ENCODE measurements around the gene STK11. TPM values are rescaled to one million over a fixed set of nuclear protein-coding genes. Genes with fewer than 3 reads are reported as not detected.

Gene STK11
- total and polyA plus RNA-seq, 2 experiments from 2014 or later = 4.6 to 64.1 TPM

- H3K27ac ChIP-seq = peak overlapping the region; percentile 97; the same call in 1 of the 2 replicates
- no peak overlapping the region for H2AFZ ChIP-seq
- H3K9me3 ChIP-seq (ENCODE audit: low read depth) = no peaks in the 10 kb centered on the region
- H3K9me2 ChIP-seq (ENCODE audit: insufficient read depth) = no peaks in the 10 kb centered on the region
- 38 to 41% methylated on average over 33 to 35 of the region's 35 CpGs for WGBS, 2 experiments (ENCODE audit: low coverage in 1 of 2, low lambda C conversion rate in 2 of 2, missing lambda C conversion rate in 2 of 2)
- peaks cover 17% of the 10 kb centered on the region; the same call in 1 of the 2 replicates for H3K36me3 ChIP-seq (ENCODE audit: low read depth)
- peak overlapping the region; percentile 76 for H3K4me3 ChIP-seq
- H3K4me1 ChIP-seq (ENCODE audit: insufficient read depth) = peaks cover 42% of the 10 kb centered on the region
- peaks cover 44% of the 10 kb centered on the region for H3K79me2 ChIP-seq (ENCODE audit: insufficient read depth)
- peak; percentile 52 for DNase-seq
- H3K4me2 ChIP-seq (ENCODE audit: unreplicated experiment) = peak overlapping the region; percentile 87
- no peaks in the 10 kb centered on the region for H4K20me1 ChIP-seq (ENCODE audit: insufficient read depth)
- H3K27me3 ChIP-seq (replicated peaks; ENCODE audit: insufficient read depth) = no peaks in the 10 kb centered on the region
- no peak for TF ChIP-seq EZH2phosphoT487 (IDR thresholded peaks at IDR 0.05; ENCODE audit: insufficient read depth, low read depth)
- TF ChIP-seq EZH2 (IDR thresholded peaks at IDR 0.05; ENCODE audit: insufficient read depth, poor library complexity, severe bottlenecking) = no peak
- in situ Hi-C loops (cut with MboI) = no loop called here
- H3K9ac ChIP-seq = peak overlapping the region; percentile 90
- H3F3A ChIP-seq (ENCODE audit: insufficient read depth) = peaks cover 27% of the 10 kb centered on the region
These were observed 62.1 kb downstream of the STK11 start for GRCh38 chr19:1267477-1268225.

GRCh38 chr19:1268226-1269064 is 62.9 kb downstream of the STK11 start:
- DNase-seq = no peak
- Histone ChIP-seq H4K20me1 (ENCODE audit: insufficient read depth) (no peaks in the 10 kb centered on the region), H3K27ac (peak overlapping the region; percentile 73), H3K4me1 (ENCODE audit: insufficient read depth) (peaks cover 40% of the 10 kb centered on the region), H3K9me3 (ENCODE audit: low read depth) (no peaks in the 10 kb centered on the region), H3K36me3 (ENCODE audit: low read depth) (peaks cover 25% of the 10 kb centered on the region; the same call in 1 of the 2 replicates), H3K4me2 (ENCODE audit: unreplicated experiment) (peak overlapping the region; percentile 18), H3K4me3 (no peak overlapping the region), H2AFZ (no peak overlapping the region), H3K27me3 (replicated peaks; ENCODE audit: insufficient read depth) (no peaks in the 10 kb centered on the region), H3F3A (ENCODE audit: insufficient read depth) (peaks cover 32% of the 10 kb centered on the region), H3K9me2 (ENCODE audit: insufficient read depth) (no peaks in the 10 kb centered on the region), H3K79me2 (ENCODE audit: insufficient read depth) (peaks cover 51% of the 10 kb centered on the region), H3K9ac (peak overlapping the region; percentile 63)
- no peak for TF ChIP-seq EZH2phosphoT487 (IDR thresholded peaks at IDR 0.05; ENCODE audit: insufficient read depth, low read depth)
- TF ChIP-seq EZH2 (IDR thresholded peaks at IDR 0.05; ENCODE audit: insufficient read depth, poor library complexity, severe bottlenecking) = no peak
- in situ Hi-C loops (cut with MboI) = no loop called here
- 49 to 51% methylated on average over 31 to 40 of the region's 40 CpGs for WGBS, 2 experiments (ENCODE audit: low coverage in 1 of 2, low lambda C conversion rate in 2 of 2, missing lambda C conversion rate in 2 of 2)

GRCh38 chr19:1269065-1269477 is 63.5 kb downstream of the STK11 start, which contains the start of gene CIRBP:
Gene CIRBP (plus strand): TSS chr19:1269332. CDS start chr19:1270934, 1,602 bp downstream.
- 0 to 1% methylated on average over 35 to 37 of the region's 50 CpGs for WGBS, 2 experiments (ENCODE audit: low coverage in 1 of 2, low lambda C conversion rate in 2 of 2, missing lambda C conversion rate in 2 of 2)
- Histone ChIP-seq H2AFZ (no peak within 1 kb of the TSS), H3K79me2 (ENCODE audit: insufficient read depth) (peaks cover 58% of the 10 kb centered on the region), H3K36me3 (ENCODE audit: low read depth) (peaks cover 31% of the 10 kb centered on the region; the same call in 1 of the 2 replicates), H3K27me3 (replicated peaks; ENCODE audit: insufficient read depth) (no peaks in the 10 kb centered on the region), H3K4me3 (peak within 1 kb of the TSS; percentile 84), H3K9ac (peak within 1 kb of the TSS; percentile 97), H3K9me2 (ENCODE audit: insufficient read depth) (no peaks in the 10 kb centered on the region), H3K9me3 (ENCODE audit: low read depth) (no peaks in the 10 kb centered on the region), H3K27ac (peak within 1 kb of the TSS; percentile 97), H3F3A (ENCODE audit: insufficient read depth) (peaks cover 32% of the 10 kb centered on the region), H4K20me1 (ENCODE audit: insufficient read depth) (no peaks in the 10 kb centered on the region), H3K4me2 (ENCODE audit: unreplicated experiment) (peak within 1 kb of the TSS; percentile 95), H3K4me1 (ENCODE audit: insufficient read depth) (peaks cover 40% of the 10 kb centered on the region)
- no peak for TF ChIP-seq EZH2 (IDR thresholded peaks at IDR 0.05; ENCODE audit: insufficient read depth, poor library complexity, severe bottlenecking)
- no peak for TF ChIP-seq EZH2phosphoT487 (IDR thresholded peaks at IDR 0.05; ENCODE audit: insufficient read depth, low read depth)
- in situ Hi-C loops (cut with MboI) = no loop called here
- DNase-seq = peak; percentile 100

GRCh38 chr19:1269478-1270212 is 64.1 kb downstream of the STK11 start:
- Histone ChIP-seq H3K79me2 (ENCODE audit: insufficient read depth) (peaks cover 60% of the 10 kb centered on the region), H3K36me3 (ENCODE audit: low read depth) (peaks cover 34% of the 10 kb centered on the region; the same call in 1 of the 2 replicates), H3K9ac (peak overlapping the region; percentile 97), H4K20me1 (ENCODE audit: insufficient read depth) (no peaks in the 10 kb centered on the region), H3K27ac (peak overlapping the region; percentile 97), H3K9me2 (ENCODE audit: insufficient read depth) (no peaks in the 10 kb centered on the region), H2AFZ (no peak overlapping the region), H3F3A (ENCODE audit: insufficient read depth) (peaks cover 32% of the 10 kb centered on the region), H3K4me3 (peak overlapping the region; percentile 84), H3K27me3 (replicated peaks; ENCODE audit: insufficient read depth) (no peaks in the 10 kb centered on the region), H3K9me3 (ENCODE audit: low read depth) (no peaks in the 10 kb centered on the region), H3K4me1 (ENCODE audit: insufficient read depth) (peaks cover 40% of the 10 kb centered on the region), H3K4me2 (ENCODE audit: unreplicated experiment) (peak overlapping the region; percentile 95)
- DNase-seq = peak; percentile 96
- 0 to 1% methylated on average over 28 to 63 of the region's 64 CpGs for WGBS, 2 experiments (ENCODE audit: low coverage in 1 of 2, low lambda C conversion rate in 2 of 2, missing lambda C conversion rate in 2 of 2)
- in situ Hi-C loops (cut with MboI) = no loop called here
- TF ChIP-seq EZH2phosphoT487 (IDR thresholded peaks at IDR 0.05; ENCODE audit: insufficient read depth, low read depth) (no peak), EZH2 (IDR thresholded peaks at IDR 0.05; ENCODE audit: insufficient read depth, poor library complexity, severe bottlenecking) (no peak)

Data from GM23248 (cell line).